Fibroblast of the aortic adventitia (primary cell): Measurements from ENCODE around the gene RABGAP1L. TPM values are rescaled to one million over a fixed set of nuclear protein-coding genes. Genes with fewer than 3 reads are reported as not detected.
"Not testable (repeated sequence)": the region's sequence is repeated elsewhere in the genome, so short reads cannot be mapped to it uniquely, and the experiment has no call there.

Experiments
- DNase-seq: peaks from one replicate; pipeline ENCODE4 v3.0.0-alpha.2; 2010; ENCODE audit warnings: low read depth
- H3K4me3 ChIP-seq: 2 replicates; pipeline ENCODE4 v1.5.1; 2011; ENCODE audit warnings: low read depth, mild to moderate bottlenecking, control low read depth, low read length, moderate library complexity
- total RNA-seq: library from RNA; depleted of rRNA; stranded (reverse); fragments of >200 nt; gene quantifications from 2 replicates; pipeline ENCODE4 v1.2.3, GENCODE V29; 2012; ENCODE audit warnings: low replicate concordance
- TF ChIP-seq, protein P1 (sequence below): IDR thresholded peaks from 2 replicates; pipeline ENCODE4 v1.5.1; 2011; ENCODE audit warnings: mild to moderate bottlenecking, low read length, control low read depth, inconsistent platforms; ENCODE audit not compliant: insufficient read depth

RABGAP1L gene
- total RNA-seq, 1 donor, result 39.9 TPM

GRCh38 chr1:174828264-174828663 is 668.9 kb downstream of the RABGAP1L start:
- no peak for DNase-seq
- H3K4me3 ChIP-seq, result no peak overlapping the region
- TF ChIP-seq, protein P1, sequence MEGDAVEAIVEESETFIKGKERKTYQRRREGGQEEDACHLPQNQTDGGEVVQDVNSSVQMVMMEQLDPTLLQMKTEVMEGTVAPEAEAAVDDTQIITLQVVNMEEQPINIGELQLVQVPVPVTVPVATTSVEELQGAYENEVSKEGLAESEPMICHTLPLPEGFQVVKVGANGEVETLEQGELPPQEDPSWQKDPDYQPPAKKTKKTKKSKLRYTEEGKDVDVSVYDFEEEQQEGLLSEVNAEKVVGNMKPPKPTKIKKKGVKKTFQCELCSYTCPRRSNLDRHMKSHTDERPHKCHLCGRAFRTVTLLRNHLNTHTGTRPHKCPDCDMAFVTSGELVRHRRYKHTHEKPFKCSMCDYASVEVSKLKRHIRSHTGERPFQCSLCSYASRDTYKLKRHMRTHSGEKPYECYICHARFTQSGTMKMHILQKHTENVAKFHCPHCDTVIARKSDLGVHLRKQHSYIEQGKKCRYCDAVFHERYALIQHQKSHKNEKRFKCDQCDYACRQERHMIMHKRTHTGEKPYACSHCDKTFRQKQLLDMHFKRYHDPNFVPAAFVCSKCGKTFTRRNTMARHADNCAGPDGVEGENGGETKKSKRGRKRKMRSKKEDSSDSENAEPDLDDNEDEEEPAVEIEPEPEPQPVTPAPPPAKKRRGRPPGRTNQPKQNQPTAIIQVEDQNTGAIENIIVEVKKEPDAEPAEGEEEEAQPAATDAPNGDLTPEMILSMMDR, result no peak

GRCh38 chr1:174829990-174830389 is 670.7 kb downstream of the RABGAP1L start:
- no peak for DNase-seq
- no peak overlapping the region for H3K4me3 ChIP-seq
- TF ChIP-seq, protein P1, result no peak

GRCh38 chr1:174836543-174836942 is 677.2 kb downstream of the RABGAP1L start:
- peak; percentile 6 for DNase-seq
- TF ChIP-seq, protein P1, result no peak
- H3K4me3 ChIP-seq, result no peak overlapping the region

DNA sequence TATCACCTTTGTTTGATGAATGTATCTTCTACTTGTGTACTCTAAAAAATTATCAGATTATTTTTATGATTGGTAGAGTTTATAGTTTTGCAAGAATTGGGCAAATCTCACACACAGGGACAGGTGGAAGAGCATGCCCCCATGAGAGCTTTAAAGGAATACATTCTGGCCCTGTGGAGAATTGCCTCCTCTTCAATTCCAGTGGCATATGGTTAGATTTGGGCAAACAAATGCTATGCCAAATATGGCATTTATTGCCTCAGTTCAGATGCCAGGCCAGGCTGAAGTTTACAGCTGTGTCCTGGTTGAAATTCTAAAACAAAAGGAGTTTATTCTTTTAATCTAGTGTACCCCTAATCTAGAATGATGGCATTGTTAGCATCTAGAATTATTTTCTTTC is 678.1 kb downstream of the RABGAP1L start:
- TF ChIP-seq, protein P1, result no peak
- no peak for DNase-seq
- no peak overlapping the region for H3K4me3 ChIP-seq

DNA sequence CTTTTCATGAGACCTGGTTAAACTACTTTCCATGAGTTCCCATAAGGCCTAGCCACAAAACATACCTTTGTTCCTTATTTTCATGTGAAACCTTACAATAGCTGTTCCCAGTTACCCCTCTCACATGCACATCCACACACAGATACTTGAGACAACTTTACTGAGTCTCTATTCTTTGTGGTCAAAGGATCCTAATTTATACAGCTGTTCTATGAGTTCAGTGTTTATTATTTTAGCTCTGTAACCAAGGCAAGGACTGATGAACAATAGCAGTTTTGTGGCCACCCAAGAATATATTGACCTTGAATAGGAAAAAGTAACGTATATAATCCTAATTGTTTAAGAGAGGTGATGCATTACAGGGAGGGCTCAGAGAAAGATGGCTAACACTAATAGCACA is 679.9 kb downstream of the RABGAP1L start:
- H3K4me3 ChIP-seq, result no peak overlapping the region
- no peak for DNase-seq
- TF ChIP-seq, protein P1, result no peak

- TF ChIP-seq, protein P1, result no peak
- DNase-seq, result no peak
- no peak overlapping the region for H3K4me3 ChIP-seq
Observed at GRCh38 chr1:174841747-174842146, 682.4 kb downstream of the RABGAP1L start.

DNA sequence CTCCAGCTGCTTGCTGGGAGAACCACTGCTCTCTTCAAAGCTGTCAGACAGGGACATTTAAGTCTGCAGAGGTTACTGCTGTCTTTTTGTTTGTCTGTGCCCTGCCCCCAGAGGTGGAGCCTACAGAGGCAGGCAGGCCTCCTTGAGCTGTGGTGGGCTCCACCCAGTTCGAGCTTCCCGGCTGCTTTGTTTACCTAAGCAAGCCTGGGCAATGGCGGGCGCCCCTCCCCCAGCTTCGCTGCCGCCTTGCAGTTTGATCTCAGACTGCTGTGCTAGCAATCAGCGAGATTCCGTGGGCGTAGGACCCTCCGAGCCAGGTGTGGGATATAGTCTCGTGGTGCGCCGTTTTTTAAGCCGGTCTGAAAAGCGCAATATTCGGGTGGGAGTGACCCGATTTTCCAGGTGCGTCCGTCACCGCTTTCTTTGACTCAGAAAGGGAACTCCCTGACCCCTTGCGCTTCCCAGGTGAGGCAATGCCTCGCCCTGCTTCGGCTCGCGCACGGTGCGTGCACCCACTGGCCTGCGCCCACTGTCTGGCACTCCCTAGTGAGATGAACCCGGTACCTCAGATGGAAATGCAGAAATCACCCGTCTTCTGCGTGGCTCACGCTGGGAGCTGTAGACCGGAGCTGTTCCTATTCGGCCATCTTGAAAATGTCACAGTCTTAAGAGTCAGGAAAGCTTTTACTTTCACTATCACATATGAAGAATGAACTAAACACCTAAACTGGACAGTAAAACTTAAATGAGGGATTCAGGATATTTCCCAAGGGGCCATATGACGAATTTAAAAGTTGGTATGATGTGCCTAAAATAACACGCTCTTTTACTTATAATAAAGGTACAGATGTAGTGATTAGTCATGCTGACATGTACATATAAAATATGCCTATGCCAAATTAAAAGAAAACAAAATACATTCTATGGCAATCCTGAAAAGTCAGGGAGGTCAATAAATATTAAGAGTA is 689.6 kb downstream of the RABGAP1L start:
- H3K4me3 ChIP-seq, DNase-seq: not testable (repeated sequence)
